NCI-H187 (cell line): ENCODE data around the gene MYO9A.

ENCODE experiments used
- DNase-seq, 2 experiments: peaks; one replicate each; lab custom pipeline; 2025; lab: John Stamatoyannopoulos, UW

The MYO9A gene

DNA sequence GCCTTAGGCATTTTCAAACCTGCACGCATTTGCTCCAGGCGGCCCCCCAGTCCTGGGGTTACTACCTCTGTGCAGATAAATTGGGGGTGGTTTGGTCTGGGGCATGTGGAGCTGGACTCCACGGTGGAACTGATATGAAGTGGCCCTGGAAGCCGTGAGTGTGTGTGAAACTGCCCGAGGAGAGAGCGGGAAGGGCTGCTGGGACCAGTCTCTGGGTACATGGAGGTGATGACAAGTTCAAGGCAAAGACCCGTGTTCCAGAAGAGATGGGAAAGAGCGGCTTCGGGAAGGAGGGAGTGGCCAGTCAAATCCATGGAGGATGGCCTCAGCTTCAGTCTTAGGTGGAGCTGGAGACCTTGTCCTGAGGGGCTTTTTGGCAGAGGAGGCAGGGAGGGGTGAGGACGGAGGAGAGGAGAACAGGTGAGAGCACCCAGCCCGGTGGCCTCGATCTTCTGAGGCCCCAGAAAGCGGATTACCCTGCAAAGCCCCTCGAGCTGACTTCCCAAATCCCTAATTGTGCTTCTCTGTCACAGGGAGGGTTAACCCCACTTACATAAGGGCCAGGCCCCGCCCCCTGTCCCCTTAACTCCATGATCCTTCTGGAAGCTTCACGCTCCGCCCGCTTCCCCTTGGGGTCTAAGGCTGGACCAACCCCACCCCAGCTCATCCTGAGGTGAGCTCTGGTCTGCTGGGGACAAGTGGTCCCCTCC, 309.5 kb downstream of the MYO9A start:
- DNase-seq, result no peak

DNA sequence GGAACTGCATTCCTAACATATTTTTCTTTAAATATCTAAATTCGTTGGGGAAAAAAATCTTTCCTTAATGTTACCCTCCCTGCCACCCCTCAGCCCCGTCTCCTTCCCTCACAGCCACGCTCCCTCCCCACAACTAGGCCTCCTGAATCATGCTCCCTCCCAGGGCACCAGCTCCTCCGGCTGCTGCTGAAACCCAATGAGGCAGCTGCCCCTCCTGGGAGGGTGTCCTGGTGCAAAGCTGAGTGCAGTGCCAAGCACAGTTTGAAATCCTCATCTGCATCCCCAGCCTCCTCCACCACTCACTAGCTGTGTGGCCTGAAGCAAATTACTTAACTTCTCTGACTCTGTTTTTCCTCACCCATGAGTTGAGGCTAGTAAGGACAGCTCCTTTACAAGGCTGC, 310.3 kb downstream of the MYO9A start:
- no peak for DNase-seq

GRCh38 chr15:71807125-71807629, 310.8 kb downstream of the MYO9A start:
- DNase-seq, result no peak

- DNase-seq, result no peak
Measured at GRCh38 chr15:71806452-71806931, 311.5 kb downstream of the MYO9A start.

DNA sequence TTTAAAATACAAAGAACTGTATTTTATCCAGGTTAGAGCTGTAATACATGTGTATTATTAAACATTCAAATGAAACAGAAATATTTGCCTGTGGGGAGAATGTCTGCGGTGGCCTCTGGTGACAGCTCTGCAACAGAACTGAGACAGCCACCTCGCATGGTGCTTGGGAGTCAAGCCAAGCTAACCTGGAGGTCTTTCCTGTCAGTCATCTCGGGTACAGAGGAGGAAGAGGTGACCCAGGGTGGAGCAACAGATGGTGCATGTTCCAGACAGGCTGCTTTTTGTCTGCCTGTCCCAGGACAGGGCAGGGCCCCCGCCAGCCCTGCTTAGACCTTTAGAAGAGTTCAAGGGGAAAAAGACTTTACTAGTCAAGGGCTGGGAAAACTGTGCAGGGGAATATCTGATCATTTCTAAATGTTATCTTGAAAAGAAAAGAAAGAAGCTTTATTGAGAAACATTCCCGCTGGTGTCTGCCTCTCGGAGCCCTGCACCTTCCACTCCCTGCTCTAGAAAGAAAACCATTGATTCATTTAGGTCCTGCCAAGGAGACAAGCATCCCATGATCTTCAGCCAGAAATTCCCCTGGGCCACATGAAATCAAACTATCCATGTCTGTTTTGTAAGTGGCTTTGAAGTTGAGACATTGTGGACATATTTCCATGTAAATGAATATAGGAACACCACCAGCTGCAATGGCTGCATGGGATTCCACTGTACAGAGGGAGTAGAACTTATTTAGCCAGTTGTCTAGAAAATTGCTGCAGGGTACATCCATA, 313.1 kb downstream of the MYO9A start:
- DNase-seq, result no peak

DNA sequence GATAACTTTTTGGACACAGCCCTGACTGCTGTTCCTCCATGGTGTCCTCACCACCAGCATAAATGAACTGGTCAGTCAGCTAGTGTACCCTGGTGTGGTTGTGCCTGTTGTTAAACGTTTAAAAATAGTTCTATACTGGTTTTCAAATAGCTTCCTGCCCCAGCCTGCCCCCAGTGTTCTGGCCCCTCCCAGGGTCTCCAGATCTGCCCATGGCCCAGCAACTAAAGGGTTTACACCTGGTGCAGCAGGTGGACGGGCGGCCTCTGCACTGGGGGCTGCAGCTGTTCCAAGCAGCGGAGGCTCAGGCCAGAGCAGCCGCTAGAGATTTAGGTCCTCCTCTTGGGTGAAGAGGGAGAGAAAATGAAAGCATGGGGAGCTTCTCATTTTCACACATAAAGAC, 313.7 kb downstream of the MYO9A start:
- no peak for DNase-seq

DNA sequence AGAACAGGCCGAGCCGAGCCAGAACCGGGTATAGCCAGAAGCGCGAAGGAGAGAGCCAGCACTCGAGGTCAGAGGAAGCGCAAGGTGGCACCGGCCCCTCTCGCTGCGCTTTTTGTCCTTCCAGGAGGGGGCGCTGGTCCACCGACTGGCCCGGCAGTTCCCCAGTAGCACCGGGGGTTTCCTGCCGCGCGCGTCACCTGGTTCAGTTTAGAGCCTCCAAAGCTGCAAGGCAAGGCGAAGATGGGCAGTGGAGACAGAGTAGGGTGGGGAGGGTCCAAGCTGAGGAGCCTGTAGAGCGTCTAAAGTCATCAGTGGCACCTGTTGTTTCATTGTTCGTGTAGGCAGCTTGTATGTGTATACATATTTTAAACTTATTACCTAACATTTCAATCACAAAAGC, 315.2 kb downstream of the MYO9A start:
- no peak for DNase-seq

- no peak for DNase-seq
Measured at GRCh38 chr15:71801935-71802655, 315.9 kb downstream of the MYO9A start.

GRCh38 chr15:71800835-71801745, 316.9 kb downstream of the MYO9A start:
- peak; percentile 20 to 58 for DNase-seq

DNA sequence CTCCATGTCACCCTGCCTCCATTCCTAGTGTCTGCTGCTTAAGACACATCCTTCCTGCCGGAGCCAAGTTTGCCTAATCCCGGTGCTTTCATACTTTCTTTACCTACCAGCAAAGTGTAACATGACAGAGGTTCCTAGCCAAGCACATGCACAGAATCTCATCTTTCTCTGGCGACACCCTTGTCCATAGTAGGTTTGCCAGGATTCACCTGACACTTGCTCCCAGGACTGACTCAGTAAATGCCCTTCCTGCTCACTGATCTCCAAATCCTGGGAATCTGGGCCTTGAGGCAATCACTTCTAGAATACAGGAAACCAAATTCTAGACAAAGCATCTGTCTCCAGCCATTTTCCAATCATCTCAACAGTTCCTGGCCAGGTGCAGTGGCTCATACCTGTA, 317.8 kb downstream of the MYO9A start:
- DNase-seq, result no peak

GRCh38 chr15:71798641-71799040, 319.3 kb downstream of the MYO9A start:
- no peak for DNase-seq

GRCh38 chr15:71792521-71792920, 325.4 kb downstream of the MYO9A start:
- DNase-seq, result no peak

DNA sequence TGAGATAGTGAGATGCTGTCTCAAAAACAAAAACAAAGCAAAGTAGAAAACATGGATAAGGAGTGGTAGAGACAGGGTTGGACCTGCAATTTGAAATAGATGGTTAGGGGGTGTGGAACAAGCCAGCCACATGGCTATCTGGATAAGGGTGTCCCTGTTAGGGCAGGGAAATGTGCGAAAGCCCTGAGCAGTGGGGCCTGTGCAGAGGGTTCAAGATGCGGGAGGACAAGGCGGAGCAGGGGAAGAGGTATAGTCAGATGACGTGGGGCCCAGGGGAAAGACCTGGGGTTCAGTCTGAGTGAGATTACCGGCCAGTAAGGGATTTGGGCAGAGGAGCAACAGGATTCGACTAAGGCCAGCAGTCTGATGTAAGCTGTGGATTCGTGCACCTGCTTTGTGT, 326.0 kb downstream of the MYO9A start:
- DNase-seq, result no peak

GRCh38 chr15:71790081-71790480, 327.9 kb downstream of the MYO9A start:
- no peak for DNase-seq

DNA sequence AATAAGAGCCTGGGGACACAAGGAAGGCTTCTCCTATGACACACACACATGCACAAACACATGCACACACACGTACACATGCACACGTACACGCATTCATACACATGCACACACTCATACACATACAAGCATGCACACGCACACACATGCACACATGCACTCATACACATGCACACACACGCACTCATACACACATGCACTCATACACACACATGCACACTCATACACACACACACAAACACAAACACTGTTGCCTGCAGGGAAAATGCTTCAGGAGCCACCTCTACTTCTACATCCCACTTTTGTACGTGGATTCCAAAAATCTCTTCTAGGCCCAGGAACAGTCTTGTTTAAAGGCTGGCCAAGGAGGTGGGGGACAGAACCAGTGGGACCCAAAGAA, 328.3 kb downstream of the MYO9A start:
- DNase-seq, result no peak

GRCh38 chr15:71788646-71789579, 329.0 kb downstream of the MYO9A start:
- DNase-seq, result no peak

- DNase-seq, result no peak
Measured at GRCh38 chr15:71786673-71787072, 331.3 kb downstream of the MYO9A start.

GRCh38 chr15:71785996-71786395, 332.0 kb downstream of the MYO9A start:
- DNase-seq, result no peak

- DNase-seq, result no peak
Measured at GRCh38 chr15:71784719-71785118, 333.2 kb downstream of the MYO9A start.

DNA sequence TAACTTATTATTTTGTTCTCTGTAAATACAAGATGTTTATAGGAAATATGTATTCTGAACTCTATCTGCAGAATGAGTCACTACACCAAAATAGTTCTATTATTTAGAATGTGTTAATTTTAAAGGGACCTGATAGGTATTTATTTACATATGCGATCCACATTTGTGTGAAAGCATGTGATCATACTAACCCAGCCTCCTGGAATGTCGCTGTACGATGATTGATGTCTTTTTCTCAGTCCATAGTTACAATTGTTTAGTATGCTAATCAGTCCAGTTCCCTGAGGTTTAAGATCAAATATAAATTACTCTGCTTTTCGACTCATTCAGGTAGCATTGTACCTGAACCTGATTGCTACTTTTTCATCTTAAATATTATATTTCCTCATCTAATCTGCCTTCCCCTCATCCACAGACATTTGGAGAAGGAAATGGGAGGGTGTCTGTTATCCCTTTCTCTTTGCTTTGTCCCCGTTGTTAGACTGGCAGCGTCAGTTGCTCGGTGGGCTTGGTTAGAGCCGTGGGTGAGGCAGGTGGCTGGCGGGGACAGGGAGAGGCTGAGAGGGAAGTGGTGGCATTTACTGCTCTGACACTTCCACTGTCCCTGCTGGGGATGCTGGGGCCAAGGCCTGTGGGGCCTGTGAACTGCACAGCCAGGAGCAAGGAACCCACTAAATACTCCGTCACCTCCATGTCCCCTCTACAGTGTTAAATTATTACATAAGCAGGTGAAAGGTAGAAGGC, 335.4 kb downstream of the MYO9A start:
- DNase-seq, result no peak
